PC-9 (cell line): Measurements from ENCODE around the gene NMD3. TPM values are rescaled to one million over a fixed set of nuclear protein-coding genes. Genes with fewer than 3 reads are reported as not detected.

Experiments used
- BruUV-seq: library from RNA; stranded (reverse); fragments of 400-500 nt; replicated peaks from 2 replicates; lab custom pipeline; 2021; lab: Mats Ljungman, UMichigan
- CTCF ChIA-PET: fragments of 300-600 bp; sonication (Branson Sonifier 250); formaldehyde crosslinking; loops from one replicate; lab custom pipeline; 2022; ENCODE audit warnings: antibody characterized with exemption; lab: Charles Lee
- POLR2A ChIA-PET: fragments of 300-600 bp; sonication (Branson Sonifier 250); formaldehyde crosslinking; loops from one replicate; lab custom pipeline; 2022; ENCODE audit warnings: antibody characterized with exemption; ENCODE audit not compliant: unreplicated experiment; lab: Charles Lee
- DNase-seq, 2 experiments: peaks; one replicate each; pipeline versions ENCODE4 v3.0.0 to v3.0.0-alpha.2; 2015 to 2022; ENCODE audit warnings: mixed read lengths in 1 of 2
- H2AFZ ChIP-seq: fragments of 200-600 bp; sonication (generic); 2 replicates; pipeline ENCODE4 v1.8.1; 2017; ENCODE audit warnings: antibody characterized with exemption
- H3F3A ChIP-seq: fragments of 200-600 bp; sonication (generic); 2 replicates; pipeline ENCODE4 v1.8.1; 2017; ENCODE audit warnings: antibody characterized with exemption, mild to moderate bottlenecking, low read depth; ENCODE audit not compliant: insufficient read depth
- H3K27ac ChIP-seq: fragments of 200-600 bp; sonication (generic); 2 replicates; pipeline ENCODE4 v1.6.1; 2016; ENCODE audit warnings: mixed run types
- H3K27me3 ChIP-seq: fragments of 200-600 bp; sonication (generic); 2 replicates; pipeline ENCODE4 v1.6.1; 2016; ENCODE audit warnings: low read depth, mixed run types; ENCODE audit not compliant: insufficient read depth
- H3K36me3 ChIP-seq: fragments of 200-600 bp; sonication (generic); 2 replicates; pipeline ENCODE4 v1.6.1; 2016; ENCODE audit warnings: low read depth, mixed run types
- H3K4me1 ChIP-seq: fragments of 200-600 bp; sonication (generic); replicated peaks from 2 replicates; pipeline ENCODE4 v1.6.1; 2016; ENCODE audit warnings: mixed run types; ENCODE audit not compliant: insufficient read depth
- H3K4me2 ChIP-seq: fragments of 200-600 bp; sonication (generic); 2 replicates; pipeline ENCODE4 v1.6.1; 2017; ENCODE audit warnings: mixed run types
- H3K4me3 ChIP-seq: fragments of 200-600 bp; sonication (generic); 2 replicates; pipeline ENCODE4 v1.6.1; 2016; ENCODE audit warnings: mixed run types
- H3K79me2 ChIP-seq: fragments of 200-600 bp; sonication (generic); 2 replicates; pipeline ENCODE4 v1.6.1; 2017; ENCODE audit warnings: low read depth, mixed run types
- H3K9me2 ChIP-seq: fragments of 200-600 bp; sonication (generic); 2 replicates; pipeline ENCODE4 v1.8.1; 2017; ENCODE audit warnings: mild to moderate bottlenecking; ENCODE audit not compliant: insufficient read depth
- H3K9me3 ChIP-seq: fragments of 200-600 bp; sonication (generic); 2 replicates; pipeline ENCODE4 v1.8.1; 2016; ENCODE audit warnings: low read depth; ENCODE audit not compliant: insufficient read depth
- H4K20me1 ChIP-seq: fragments of 200-600 bp; sonication (generic); 2 replicates; pipeline ENCODE4 v1.8.1; 2017; ENCODE audit not compliant: insufficient read depth
- EZH2 ChIP-seq: fragments of 200-600 bp; sonication (generic); IDR thresholded peaks from 2 replicates; pipeline ENCODE4 v1.8.0; 2017; ENCODE audit warnings: antibody characterized with exemption, low read depth
- intact Hi-C: fragments of 100-400 bp; cut with micrococcal nuclease; formaldehyde crosslinking; loops from one replicate; pipeline ENCODE4 v1.10.0; 2022; ENCODE audit not compliant: unreplicated experiment
- total RNA-seq: library from RNA; stranded (reverse); gene quantifications from 2 replicates; pipeline ENCODE4 v1.2.3, GENCODE V29; 2021
- TF ChIP-seq, protein P1 (sequence below): fragments of 200-600 bp; sonication (generic); conservative IDR thresholded peaks from 2 replicates; pipeline ENCODE4 v1.6.1; 2017; ENCODE audit warnings: mixed run types, antibody characterized with exemption, mild to moderate bottlenecking, moderate library complexity

NMD3 gene
- total RNA-seq, 1 experiment from 2014 or later, result 56.5 TPM

DNA sequence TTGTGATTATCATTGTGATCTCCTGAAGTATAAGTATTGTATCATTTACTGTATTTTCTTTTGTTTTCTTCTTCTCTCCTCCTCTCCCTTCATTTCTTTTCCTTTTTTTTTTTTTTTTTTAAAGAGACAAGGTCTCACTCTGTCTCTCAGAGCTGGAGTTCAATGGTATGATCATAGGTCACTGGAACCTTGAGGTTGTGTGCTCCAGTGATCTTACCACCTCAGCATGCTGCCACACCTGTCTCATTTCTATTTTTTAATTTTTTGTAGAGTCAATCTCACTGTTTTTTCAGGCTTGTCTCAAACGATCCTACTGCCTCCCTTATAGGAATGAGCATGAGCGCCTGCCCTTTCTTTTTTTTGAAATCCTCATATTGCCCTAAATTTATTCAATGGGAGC is 23.4 kb downstream of the NMD3 start:
- DNase-seq, result no peak
- intact Hi-C loops, result loop anchor here (10.0 kb wide), 1 partner anchor 720 kb away; no protein-coding TSS in a partner anchor
- H2AFZ ChIP-seq, result no peak overlapping the region
- peaks cover 61% of the 10 kb centered on the region for H3K36me3 ChIP-seq
- H3K27ac ChIP-seq, result no peak overlapping the region
- H3K9me2 ChIP-seq, result no peaks in the 10 kb centered on the region
- H4K20me1 ChIP-seq, result 0 out of 2 replicates have a peak, but pooled peaks cover 4% of the 10 kb centered on the region
- H3K4me3 ChIP-seq, result no peak overlapping the region
- no peaks in the 10 kb centered on the region for H3K79me2 ChIP-seq
- no peaks in the 10 kb centered on the region for H3K27me3 ChIP-seq
- H3F3A ChIP-seq, result 0 out of 2 replicates have a peak, but pooled peaks cover 5% of the 10 kb centered on the region
- POLR2A ChIA-PET, result no interaction called here
- H3K9me3 ChIP-seq, result no peaks in the 10 kb centered on the region
- no peaks in the 10 kb centered on the region for H3K4me1 ChIP-seq
- TF ChIP-seq, protein P1, sequence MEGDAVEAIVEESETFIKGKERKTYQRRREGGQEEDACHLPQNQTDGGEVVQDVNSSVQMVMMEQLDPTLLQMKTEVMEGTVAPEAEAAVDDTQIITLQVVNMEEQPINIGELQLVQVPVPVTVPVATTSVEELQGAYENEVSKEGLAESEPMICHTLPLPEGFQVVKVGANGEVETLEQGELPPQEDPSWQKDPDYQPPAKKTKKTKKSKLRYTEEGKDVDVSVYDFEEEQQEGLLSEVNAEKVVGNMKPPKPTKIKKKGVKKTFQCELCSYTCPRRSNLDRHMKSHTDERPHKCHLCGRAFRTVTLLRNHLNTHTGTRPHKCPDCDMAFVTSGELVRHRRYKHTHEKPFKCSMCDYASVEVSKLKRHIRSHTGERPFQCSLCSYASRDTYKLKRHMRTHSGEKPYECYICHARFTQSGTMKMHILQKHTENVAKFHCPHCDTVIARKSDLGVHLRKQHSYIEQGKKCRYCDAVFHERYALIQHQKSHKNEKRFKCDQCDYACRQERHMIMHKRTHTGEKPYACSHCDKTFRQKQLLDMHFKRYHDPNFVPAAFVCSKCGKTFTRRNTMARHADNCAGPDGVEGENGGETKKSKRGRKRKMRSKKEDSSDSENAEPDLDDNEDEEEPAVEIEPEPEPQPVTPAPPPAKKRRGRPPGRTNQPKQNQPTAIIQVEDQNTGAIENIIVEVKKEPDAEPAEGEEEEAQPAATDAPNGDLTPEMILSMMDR, result no peak
- TF ChIP-seq EZH2, result no peak
- CTCF ChIA-PET, result no interaction called here
- no TSS peak for BruUV-seq
- no peak overlapping the region for H3K4me2 ChIP-seq

DNA sequence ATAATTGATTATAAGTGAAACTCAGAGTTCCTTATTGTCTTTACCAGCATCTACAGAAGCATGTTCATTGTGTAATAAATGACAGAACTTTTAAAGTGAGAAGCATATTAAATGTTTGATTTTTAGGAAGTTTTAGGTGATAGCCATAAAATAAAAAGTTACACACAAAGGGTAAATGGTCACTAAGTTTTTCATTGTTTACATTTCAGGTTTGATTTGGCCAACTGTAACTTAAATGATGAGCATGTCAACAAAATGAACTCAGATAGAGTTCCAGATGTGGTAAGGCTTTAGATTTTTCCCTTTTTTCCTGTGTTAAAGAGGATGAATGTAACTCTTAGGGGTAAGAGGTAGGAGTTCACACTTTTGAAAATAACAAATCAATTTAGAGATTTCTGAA is 25.9 kb downstream of the NMD3 start:
- Histone ChIP-seq H3K27me3 (no peaks in the 10 kb centered on the region), H3K4me1 (no peaks in the 10 kb centered on the region), H4K20me1 (no peaks in the 10 kb centered on the region), H3K27ac (no peak overlapping the region), H3K4me2 (no peak overlapping the region), H3F3A (0 out of 2 replicates have a peak, but pooled peaks cover 8% of the 10 kb centered on the region), H2AFZ (no peak overlapping the region), H3K9me3 (no peaks in the 10 kb centered on the region), H3K79me2 (no peaks in the 10 kb centered on the region), H3K9me2 (no peaks in the 10 kb centered on the region), H3K36me3 (peaks cover 61% of the 10 kb centered on the region), H3K4me3 (no peak overlapping the region)
- CTCF ChIA-PET, result no interaction called here
- TF ChIP-seq, protein P1, result no peak
- TF ChIP-seq EZH2, result no peak
- intact Hi-C loops, result loop anchor here (10.0 kb wide), 1 partner anchor 722 kb away; no protein-coding TSS in a partner anchor
- POLR2A ChIA-PET, result interaction anchor here (0.6 to 0.7 kb wide), 2 partner anchors 315 to 1200 kb away, joined by 6 to 14 read pairs; no protein-coding TSS in a partner anchor
- no peak for DNase-seq
- BruUV-seq, result no TSS peak

DNA sequence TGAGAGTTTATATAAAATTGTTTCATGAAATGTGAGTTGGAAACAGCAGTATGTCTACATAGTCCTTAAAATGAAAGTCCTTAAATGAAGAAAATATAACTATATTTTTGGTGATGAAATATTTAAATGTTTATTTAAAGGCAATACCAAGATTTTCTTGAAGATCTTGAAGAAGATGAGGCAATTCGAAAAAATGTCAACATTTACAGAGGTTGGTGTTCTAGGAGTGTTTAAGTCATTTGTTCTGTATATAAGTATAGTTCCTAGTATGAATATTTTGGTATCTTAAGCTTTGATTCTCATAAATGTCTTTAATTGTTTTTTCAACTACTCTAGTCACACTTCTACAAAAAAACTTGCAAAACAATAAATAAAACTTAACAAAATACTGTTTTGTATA is 29.0 kb downstream of the NMD3 start:
- TF ChIP-seq EZH2, result no peak
- TF ChIP-seq, protein P1, result no peak

More for the DNA sequence above, 29.0 kb downstream of the NMD3 start:
- H3K27me3 ChIP-seq, result no peaks in the 10 kb centered on the region
- no peak overlapping the region for H3K4me3 ChIP-seq
- H3K79me2 ChIP-seq, result no peaks in the 10 kb centered on the region
- H3K36me3 ChIP-seq, result peaks cover 61% of the 10 kb centered on the region
- H3K9me2 ChIP-seq, result no peaks in the 10 kb centered on the region
- H3K4me2 ChIP-seq, result no peak overlapping the region
- no peaks in the 10 kb centered on the region for H4K20me1 ChIP-seq
- no peaks in the 10 kb centered on the region for H3K9me3 ChIP-seq
- ChIA-PET CTCF (no interaction called here), POLR2A (no interaction called here)
- DNase-seq, result no peak
- H3F3A ChIP-seq, result 0 out of 2 replicates have a peak, but pooled peaks cover 8% of the 10 kb centered on the region
- intact Hi-C loops, result no loop called here
- no peak overlapping the region for H3K27ac ChIP-seq
- no TSS peak for BruUV-seq
- no peaks in the 10 kb centered on the region for H3K4me1 ChIP-seq
- no peak overlapping the region for H2AFZ ChIP-seq
